Measurements from ENCODE around the gene EEF1AKMT2. TPM values are rescaled to one million over a fixed set of nuclear protein-coding genes. Genes with fewer than 3 reads are reported as not detected.

EEF1AKMT2 gene
- total and polyA plus RNA-seq, 9 of the 15 experiments (the other 6 are each of a cell fraction or from before 2014, with no cell fraction given) = 9.3 to 34.3 (median 23.7) TPM

DNA sequence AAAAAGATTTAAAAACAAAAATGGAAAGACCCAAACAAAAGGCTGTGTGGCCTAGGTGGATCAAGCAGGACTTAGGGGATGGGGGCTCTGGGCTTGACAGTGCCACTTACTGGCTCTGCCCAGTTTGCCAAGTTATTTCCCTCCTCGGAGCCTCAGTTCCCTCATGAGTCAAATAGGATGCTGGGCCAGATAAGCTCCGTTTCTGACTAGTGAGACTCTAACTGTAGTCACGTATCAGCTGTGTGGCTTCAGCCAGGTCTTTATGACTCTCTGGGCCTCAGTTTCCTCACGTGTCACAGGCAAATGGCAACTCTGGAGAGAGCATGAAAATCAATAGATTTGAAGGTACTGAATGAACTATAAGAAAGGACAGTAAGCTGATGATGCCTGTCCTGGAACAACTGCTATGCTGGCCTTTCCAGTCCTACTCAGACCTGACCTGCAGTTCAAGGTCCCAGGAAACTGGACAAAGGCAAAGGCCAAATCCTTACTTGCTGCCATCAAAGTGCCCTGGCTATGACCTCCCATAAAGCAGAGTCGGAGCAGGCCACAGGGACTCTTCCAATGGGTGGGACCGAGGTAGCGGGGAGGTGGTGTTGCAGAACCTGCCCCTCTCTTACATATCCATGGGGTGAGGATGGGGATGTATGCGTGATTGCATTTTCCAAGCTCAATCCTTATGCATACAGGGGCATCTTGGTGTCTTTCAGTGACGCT lies 74.5 kb downstream of the EEF1AKMT2 start (continued):
- TF ChIP-seq, protein P1, sequence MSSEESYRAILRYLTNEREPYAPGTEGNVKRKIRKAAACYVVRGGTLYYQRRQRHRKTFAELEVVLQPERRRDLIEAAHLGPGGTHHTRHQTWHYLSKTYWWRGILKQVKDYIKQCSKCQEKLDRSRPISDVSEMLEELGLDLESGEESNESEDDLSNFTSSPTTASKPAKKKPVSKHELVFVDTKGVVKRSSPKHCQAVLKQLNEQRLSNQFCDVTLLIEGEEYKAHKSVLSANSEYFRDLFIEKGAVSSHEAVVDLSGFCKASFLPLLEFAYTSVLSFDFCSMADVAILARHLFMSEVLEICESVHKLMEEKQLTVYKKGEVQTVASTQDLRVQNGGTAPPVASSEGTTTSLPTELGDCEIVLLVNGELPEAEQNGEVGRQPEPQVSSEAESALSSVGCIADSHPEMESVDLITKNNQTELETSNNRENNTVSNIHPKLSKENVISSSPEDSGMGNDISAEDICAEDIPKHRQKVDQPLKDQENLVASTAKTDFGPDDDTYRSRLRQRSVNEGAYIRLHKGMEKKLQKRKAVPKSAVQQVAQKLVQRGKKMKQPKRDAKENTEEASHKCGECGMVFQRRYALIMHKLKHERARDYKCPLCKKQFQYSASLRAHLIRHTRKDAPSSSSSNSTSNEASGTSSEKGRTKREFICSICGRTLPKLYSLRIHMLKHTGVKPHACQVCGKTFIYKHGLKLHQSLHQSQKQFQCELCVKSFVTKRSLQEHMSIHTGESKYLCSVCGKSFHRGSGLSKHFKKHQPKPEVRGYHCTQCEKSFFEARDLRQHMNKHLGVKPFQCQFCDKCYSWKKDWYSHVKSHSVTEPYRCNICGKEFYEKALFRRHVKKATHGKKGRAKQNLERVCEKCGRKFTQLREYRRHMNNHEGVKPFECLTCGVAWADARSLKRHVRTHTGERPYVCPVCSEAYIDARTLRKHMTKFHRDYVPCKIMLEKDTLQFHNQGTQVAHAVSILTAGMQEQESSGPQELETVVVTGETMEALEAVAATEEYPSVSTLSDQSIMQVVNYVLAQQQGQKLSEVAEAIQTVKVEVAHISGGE (CRISPR knock-in tag; IDR thresholded peaks at IDR 0.05) = no peak
- TF ChIP-seq SETDB1 (IDR thresholded peaks at IDR 0.05; ENCODE audit: low read length) (no peak), TCF7L2 (IDR thresholded peaks at IDR 0.05; ENCODE audit: low read depth, low read length) (no peak), ATF1 (CRISPR knock-in tag; IDR thresholded peaks at IDR 0.05) (no peak), ATF1 (tag; IDR thresholded peaks at IDR 0.05) (no peak), ZNF354B (CRISPR knock-in tag; IDR thresholded peaks at IDR 0.05) (no peak), HCFC1 (IDR thresholded peaks at IDR 0.05; ENCODE audit: low read depth, low read length) (no peak), HSF4 (CRISPR knock-in tag; IDR thresholded peaks at IDR 0.05; ENCODE audit: borderline replicate concordance) (no peak), FOXK1 (CRISPR knock-in tag; IDR thresholded peaks at IDR 0.05; ENCODE audit: borderline replicate concordance) (no peak), KLF16 (IDR thresholded peaks at IDR 0.05) (no peak), SPI1 (IDR thresholded peaks at IDR 0.05; ENCODE audit: borderline replicate concordance, low read depth, low read length) (no peak)
- TF ChIP-seq, protein P2, sequence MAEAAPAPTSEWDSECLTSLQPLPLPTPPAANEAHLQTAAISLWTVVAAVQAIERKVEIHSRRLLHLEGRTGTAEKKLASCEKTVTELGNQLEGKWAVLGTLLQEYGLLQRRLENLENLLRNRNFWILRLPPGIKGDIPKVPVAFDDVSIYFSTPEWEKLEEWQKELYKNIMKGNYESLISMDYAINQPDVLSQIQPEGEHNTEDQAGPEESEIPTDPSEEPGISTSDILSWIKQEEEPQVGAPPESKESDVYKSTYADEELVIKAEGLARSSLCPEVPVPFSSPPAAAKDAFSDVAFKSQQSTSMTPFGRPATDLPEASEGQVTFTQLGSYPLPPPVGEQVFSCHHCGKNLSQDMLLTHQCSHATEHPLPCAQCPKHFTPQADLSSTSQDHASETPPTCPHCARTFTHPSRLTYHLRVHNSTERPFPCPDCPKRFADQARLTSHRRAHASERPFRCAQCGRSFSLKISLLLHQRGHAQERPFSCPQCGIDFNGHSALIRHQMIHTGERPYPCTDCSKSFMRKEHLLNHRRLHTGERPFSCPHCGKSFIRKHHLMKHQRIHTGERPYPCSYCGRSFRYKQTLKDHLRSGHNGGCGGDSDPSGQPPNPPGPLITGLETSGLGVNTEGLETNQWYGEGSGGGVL (CRISPR knock-in tag; IDR thresholded peaks at IDR 0.05) = no peak
- TF ChIP-seq, protein P3, sequence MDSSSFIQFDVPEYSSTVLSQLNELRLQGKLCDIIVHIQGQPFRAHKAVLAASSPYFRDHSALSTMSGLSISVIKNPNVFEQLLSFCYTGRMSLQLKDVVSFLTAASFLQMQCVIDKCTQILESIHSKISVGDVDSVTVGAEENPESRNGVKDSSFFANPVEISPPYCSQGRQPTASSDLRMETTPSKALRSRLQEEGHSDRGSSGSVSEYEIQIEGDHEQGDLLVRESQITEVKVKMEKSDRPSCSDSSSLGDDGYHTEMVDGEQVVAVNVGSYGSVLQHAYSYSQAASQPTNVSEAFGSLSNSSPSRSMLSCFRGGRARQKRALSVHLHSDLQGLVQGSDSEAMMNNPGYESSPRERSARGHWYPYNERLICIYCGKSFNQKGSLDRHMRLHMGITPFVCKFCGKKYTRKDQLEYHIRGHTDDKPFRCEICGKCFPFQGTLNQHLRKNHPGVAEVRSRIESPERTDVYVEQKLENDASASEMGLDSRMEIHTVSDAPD (CRISPR knock-in tag; IDR thresholded peaks at IDR 0.05) = no peak
